ENCODE data around the gene TEDC2. TPM values are rescaled to one million over a fixed set of nuclear protein-coding genes. Genes with fewer than 3 reads are reported as not detected.

TEDC2 gene
- total RNA-seq, 1 donor from 2014 or later = 9.1 TPM

DNA sequence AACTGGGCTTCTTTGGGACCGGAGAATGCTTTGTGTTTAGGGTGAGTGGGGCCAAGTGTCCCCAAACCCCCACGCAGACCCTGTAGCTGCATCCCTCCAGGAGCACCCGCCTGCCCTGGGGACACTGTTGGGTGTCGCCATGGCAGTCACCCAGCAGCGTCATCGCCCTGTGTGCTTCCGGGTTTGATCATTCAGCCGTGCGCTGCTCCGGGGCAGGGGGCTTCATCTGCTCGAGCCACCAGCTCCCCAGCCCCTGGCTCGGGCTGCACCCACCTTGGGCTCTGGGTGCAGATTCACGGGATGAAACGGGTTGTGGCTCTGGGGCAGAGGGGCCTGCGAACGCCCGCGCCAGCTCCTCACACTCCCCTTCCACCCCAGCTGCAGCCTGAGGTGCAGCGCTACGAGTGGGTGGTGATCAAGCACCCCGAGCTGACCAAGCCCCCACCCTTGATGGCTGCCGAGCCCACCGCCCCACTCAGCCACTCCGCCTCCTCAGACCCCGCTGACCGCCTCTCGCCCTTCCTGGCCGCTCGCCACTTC, 40.1 kb downstream of the TEDC2 start:
- TF ChIP-seq, protein P1, sequence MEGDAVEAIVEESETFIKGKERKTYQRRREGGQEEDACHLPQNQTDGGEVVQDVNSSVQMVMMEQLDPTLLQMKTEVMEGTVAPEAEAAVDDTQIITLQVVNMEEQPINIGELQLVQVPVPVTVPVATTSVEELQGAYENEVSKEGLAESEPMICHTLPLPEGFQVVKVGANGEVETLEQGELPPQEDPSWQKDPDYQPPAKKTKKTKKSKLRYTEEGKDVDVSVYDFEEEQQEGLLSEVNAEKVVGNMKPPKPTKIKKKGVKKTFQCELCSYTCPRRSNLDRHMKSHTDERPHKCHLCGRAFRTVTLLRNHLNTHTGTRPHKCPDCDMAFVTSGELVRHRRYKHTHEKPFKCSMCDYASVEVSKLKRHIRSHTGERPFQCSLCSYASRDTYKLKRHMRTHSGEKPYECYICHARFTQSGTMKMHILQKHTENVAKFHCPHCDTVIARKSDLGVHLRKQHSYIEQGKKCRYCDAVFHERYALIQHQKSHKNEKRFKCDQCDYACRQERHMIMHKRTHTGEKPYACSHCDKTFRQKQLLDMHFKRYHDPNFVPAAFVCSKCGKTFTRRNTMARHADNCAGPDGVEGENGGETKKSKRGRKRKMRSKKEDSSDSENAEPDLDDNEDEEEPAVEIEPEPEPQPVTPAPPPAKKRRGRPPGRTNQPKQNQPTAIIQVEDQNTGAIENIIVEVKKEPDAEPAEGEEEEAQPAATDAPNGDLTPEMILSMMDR (IDR thresholded peaks at IDR 0.05; ENCODE audit: unreplicated experiment) = no peak
- Mint-ChIP-seq H3K27me3 (ENCODE audit: unreplicated experiment) (peaks cover 7% of the 10 kb centered on the region), H3K36me3 (ENCODE audit: low read depth, unreplicated experiment) (peaks cover 7% of the 10 kb centered on the region), H3K9me3 (ENCODE audit: unreplicated experiment) (no peaks in the 10 kb centered on the region), H3K27ac (ENCODE audit: unreplicated experiment) (no peak overlapping the region), H3K4me1 (ENCODE audit: unreplicated experiment) (no peaks in the 10 kb centered on the region), H3K4me3 (ENCODE audit: unreplicated experiment) (no peak overlapping the region)
- DNase-seq (ENCODE audit: low spot score) = no peak

DNA sequence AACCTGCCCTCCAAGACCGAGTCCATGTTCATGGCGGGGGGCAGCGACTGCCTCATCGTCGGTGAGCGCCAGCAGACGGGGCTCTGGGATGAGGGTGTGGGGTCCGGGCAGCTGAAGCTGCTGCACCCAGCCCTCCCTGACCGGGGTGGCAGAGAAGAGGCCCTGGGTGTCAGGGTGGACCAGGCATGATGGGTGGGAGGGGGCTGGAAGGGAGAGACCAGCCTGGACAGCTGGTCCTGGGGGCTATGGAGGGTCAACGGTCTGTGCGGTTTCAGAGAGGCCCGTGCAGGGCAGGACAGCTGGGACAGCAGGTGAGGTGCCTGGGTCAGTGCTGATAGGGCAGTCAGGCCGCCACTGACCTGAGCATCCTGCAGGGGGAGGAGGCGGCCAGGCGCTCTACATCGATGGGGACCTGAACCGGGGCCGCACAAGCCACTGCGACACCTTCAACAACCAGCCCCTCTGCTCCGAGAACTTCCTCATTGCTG, 40.6 kb downstream of the TEDC2 start:
- Mint-ChIP-seq H3K27me3 (ENCODE audit: unreplicated experiment) (peaks cover 7% of the 10 kb centered on the region), H3K9me3 (ENCODE audit: unreplicated experiment) (no peaks in the 10 kb centered on the region), H3K4me3 (ENCODE audit: unreplicated experiment) (no peak overlapping the region), H3K36me3 (ENCODE audit: low read depth, unreplicated experiment) (peaks cover 7% of the 10 kb centered on the region), H3K4me1 (ENCODE audit: unreplicated experiment) (no peaks in the 10 kb centered on the region), H3K27ac (ENCODE audit: unreplicated experiment) (no peak overlapping the region)
- no peak for DNase-seq (ENCODE audit: low spot score)
- TF ChIP-seq, protein P1 (IDR thresholded peaks at IDR 0.05; ENCODE audit: unreplicated experiment) = no peak

DNA sequence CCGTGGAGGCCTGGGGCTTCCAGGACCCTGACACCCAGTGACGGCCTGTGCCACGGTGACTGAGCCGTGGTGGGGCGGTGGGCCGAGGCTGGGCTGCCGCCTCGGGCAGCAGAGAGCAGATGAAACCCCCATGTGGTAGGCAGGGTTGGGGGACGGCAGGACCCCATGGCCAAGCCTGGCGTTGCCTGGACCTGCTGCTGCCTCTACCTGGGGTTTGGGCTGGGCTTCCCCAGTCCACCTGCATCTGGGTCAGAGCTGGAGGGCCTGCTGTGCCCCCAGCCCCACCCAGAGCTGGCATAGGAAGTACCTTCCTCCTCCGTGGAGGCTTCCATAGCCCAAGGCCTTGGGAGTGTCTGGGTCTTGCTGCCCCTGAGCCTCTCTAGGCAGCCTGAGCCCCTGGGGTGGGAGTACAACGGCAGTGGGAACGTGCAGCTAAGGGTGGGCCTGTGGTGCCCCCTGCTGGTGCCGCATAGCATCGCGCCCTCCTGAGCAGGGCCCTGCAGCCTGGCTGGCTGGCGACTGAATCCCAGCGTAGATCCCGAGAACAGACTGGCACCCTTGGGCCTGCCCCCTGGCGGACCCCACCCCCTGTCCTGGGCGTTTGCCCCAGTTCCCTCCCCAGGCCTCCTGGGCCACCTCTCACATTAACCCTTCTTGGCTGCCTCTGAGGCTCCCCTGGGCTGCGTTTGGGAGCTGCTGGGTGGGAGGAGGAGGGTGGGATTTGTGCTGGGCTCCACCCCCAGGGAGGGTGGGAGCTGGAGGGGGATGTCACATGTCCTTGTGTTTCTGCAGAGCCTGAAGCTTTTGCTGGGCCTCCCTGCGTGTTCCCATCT, 41.2 kb downstream of the TEDC2 start:
- peaks cover 5% of the 10 kb centered on the region for H3K27me3 Mint-ChIP-seq (ENCODE audit: unreplicated experiment)
- H3K4me3 Mint-ChIP-seq (ENCODE audit: unreplicated experiment) = no peak overlapping the region
- H3K36me3 Mint-ChIP-seq (ENCODE audit: low read depth, unreplicated experiment) = peaks cover 7% of the 10 kb centered on the region
- H3K9me3 Mint-ChIP-seq (ENCODE audit: unreplicated experiment) = no peaks in the 10 kb centered on the region
- TF ChIP-seq, protein P1 (IDR thresholded peaks at IDR 0.05; ENCODE audit: unreplicated experiment) = peak; percentile 95
- DNase-seq (ENCODE audit: low spot score) = peak; percentile 93
- H3K27ac Mint-ChIP-seq (ENCODE audit: unreplicated experiment) = no peak overlapping the region
- no peaks in the 10 kb centered on the region for H3K4me1 Mint-ChIP-seq (ENCODE audit: unreplicated experiment)

DNA sequence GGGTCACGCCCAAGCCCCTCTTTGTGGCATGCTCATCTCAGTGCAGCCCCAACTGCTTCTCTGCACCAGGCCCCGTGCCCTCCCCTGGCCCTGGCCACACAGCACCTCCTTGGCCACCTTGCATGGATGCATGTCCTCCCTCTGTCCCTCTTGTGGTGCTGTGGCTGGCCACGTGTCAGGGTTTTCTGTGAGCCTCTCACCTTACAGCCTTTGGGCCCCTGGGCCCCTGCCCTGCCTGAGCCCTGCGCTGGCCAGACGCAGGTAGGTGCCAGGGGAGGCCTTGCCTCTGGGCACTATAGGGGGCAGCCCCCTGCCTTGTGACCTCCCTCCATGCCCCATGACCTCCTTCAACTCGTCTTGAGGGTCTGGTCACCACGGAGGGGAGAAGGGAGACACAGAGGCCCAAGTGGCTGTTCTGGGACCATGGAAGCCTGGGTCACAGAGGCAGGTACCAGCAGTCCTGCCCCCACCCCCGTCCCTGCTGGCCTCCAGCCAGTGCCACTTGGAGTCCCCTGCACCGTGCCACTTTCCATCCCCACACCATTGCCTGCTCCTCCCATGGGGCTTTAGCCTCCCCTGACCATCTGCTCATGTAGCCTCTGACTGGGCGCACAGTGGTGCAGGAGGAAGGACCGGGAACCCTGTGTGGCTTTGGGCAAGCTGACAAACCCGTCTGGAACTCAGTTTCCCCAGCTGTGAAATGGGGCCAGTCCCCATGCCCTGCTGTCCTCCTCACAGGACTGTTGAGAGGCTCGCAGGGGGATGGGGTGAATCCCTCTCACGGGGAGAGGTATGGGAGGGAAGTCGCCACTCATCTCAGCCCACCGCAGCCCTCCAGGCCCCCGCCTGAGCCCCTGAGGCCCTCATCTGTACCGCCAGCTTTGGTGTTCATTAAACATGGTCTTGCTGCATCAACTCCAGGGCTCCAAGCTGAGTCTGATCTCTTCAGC, 42.3 kb downstream of the TEDC2 start:
- Mint-ChIP-seq H3K9me3 (ENCODE audit: unreplicated experiment) (no peaks in the 10 kb centered on the region), H3K27me3 (ENCODE audit: unreplicated experiment) (peaks cover 5% of the 10 kb centered on the region), H3K4me1 (ENCODE audit: unreplicated experiment) (no peaks in the 10 kb centered on the region), H3K27ac (ENCODE audit: unreplicated experiment) (no peak overlapping the region), H3K4me3 (ENCODE audit: unreplicated experiment) (no peak overlapping the region), H3K36me3 (ENCODE audit: low read depth, unreplicated experiment) (peaks cover 7% of the 10 kb centered on the region)
- no peak for DNase-seq (ENCODE audit: low spot score)
- TF ChIP-seq, protein P1 (IDR thresholded peaks at IDR 0.05; ENCODE audit: unreplicated experiment) = no peak

Measured in endothelial cell (in vitro differentiated cells).